GM20431 (cell line): ENCODE data around the gene ADAMTS15.

Source experiments
- in situ Hi-C: fragments of 300-500 bp; cut with MseI, MboI; formaldehyde crosslinking; loops from one replicate; pipeline ENCODE4 v1.15.0; 2020; ENCODE audit warnings: low sequenced_read_pairs; ENCODE audit not compliant: unreplicated experiment

The ADAMTS15 gene

DNA sequence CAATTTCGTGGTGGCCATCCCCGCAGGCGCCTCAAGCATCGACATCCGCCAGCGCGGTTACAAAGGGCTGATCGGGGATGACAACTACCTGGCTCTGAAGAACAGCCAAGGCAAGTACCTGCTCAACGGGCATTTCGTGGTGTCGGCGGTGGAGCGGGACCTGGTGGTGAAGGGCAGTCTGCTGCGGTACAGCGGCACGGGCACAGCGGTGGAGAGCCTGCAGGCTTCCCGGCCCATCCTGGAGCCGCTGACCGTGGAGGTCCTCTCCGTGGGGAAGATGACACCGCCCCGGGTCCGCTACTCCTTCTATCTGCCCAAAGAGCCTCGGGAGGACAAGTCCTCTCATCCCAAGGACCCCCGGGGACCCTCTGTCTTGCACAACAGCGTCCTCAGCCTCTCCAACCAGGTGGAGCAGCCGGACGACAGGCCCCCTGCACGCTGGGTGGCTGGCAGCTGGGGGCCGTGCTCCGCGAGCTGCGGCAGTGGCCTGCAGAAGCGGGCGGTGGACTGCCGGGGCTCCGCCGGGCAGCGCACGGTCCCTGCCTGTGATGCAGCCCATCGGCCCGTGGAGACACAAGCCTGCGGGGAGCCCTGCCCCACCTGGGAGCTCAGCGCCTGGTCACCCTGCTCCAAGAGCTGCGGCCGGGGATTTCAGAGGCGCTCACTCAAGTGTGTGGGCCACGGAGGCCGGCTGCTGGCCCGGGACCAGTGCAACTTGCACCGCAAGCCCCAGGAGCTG lies 24.8 kb downstream of the ADAMTS15 start:
- in situ Hi-C loops = no loop called here

DNA sequence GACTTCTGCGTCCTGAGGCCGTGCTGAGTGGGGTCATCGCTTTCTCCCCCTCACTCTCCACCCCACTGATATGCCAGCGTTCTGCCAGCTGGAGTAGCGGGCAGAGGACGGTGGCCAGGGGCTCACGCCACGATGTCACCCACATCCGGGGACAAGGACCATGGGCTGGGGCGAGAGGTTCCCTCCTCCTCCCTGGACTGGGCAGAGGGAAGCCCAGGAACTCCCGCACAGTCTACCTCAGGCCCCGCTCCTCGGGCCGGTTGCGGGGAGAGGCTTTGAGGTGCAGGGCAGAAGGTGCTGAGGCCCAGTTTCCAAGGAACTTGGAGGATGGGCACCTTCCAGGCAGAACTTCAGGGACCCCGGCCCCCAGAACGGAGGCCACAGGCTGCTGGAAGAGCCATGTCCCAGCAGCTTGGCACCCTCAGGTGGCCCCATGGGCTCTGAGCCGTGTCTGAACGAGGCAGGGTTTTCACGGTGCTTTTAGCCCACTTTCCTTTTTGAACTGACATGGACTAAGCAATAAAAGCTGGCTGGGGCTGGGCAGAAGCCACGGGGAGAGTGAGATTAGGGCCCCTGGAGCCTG lies 25.4 kb downstream of the ADAMTS15 start:
- in situ Hi-C loops = no loop called here

DNA sequence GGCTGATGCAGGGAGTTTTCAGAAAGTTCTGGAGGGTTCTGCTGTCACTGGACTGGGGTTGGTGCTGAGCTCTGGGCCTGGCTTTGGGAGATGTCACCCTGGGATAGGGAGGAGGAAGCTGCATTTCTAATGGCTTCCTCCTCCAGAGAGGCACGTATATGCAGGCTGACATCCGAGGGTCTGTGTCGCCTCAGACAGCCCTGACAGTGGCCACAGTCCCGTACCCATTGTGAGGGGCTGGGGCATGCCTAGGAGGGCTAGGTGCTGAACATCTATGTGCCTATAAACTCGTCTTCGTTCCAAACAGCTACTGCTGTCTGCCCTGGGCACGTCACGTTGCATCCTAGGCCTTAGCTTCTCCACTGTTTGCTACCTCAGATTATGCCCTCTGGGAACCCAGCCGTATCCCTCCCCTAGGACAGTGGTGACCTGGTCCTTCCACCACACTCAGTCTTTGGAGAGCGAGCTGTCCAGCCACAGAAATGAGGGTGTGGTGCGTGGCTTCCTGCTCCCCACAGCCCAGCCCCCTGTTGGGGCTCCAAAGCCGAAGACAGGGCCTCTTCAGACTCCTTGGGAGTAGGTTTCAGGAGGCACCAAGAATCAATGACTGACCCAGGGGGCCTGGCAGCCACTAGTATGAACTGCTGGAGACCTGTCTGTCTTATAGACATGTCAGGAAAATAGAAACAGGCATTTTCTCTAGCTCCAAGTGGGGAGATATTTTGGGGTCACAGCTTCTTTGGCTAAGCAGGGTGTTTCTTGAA lies 26.4 kb downstream of the ADAMTS15 start:
- in situ Hi-C loops = no loop called here

DNA sequence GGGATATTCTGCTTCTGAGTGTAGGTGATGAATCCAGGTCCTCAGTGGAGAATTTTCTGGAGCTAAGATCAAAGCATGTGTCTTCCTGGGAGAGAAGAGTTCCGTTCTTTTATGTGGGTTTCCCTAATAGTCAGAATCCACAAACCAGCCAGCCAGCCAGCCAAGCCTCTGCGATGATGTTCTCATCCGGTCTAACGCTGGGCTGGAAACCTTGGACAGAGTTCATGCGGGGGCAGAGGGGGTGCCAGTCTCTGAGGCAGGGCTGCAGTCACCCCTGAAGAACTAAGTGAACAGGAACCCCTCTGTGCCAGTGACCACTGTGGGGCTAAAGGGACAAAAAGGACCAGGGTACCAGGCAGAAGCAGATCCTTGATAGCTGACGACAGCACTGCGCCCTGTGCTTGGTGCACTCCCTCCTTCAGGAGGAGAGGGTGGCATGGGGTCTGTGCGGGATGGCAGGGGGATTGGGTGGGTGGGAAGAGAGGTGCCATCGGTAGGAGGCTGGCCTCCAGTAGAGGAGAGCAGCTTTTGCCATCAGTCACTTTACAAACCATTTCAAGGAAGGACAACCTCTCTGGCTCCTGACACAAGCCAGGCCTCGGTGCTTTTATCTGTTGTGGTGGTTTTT lies 27.1 kb downstream of the ADAMTS15 start:
- in situ Hi-C loops = no loop called here

DNA sequence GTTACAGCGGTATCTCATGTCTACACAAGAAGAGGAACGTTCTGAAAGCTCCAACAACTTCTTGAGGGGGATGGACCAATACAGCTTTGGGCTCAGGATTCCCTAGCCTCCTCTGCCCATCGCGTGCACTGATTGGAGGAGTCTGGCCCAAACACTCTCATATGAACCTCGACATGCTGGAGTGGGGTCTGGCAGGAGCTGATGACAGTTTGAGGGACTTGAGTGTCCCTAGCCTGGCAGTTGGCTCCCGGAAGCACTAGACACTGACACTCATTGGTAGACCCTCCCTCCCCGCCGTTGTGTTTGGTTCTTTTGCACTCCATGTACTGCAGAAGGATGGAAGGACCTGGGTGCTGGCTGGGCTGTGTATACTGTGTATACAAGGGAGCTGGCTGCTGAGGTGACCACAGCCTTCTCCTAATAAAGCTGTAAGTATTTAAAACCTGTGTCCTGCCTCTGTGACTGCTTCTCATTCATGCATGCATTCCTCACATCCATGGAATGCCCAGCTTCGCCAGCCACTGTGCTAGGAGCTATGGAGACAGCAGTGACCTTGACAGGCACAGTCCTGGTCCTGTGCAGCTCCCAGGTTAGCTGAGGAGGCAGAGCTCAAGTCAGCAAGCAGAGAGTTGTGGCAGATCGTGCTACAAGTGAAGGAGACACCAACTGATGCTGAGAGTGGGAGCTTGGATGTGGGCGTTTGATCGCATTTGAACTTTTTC lies 27.9 kb downstream of the ADAMTS15 start:
- in situ Hi-C loops = no loop called here

DNA sequence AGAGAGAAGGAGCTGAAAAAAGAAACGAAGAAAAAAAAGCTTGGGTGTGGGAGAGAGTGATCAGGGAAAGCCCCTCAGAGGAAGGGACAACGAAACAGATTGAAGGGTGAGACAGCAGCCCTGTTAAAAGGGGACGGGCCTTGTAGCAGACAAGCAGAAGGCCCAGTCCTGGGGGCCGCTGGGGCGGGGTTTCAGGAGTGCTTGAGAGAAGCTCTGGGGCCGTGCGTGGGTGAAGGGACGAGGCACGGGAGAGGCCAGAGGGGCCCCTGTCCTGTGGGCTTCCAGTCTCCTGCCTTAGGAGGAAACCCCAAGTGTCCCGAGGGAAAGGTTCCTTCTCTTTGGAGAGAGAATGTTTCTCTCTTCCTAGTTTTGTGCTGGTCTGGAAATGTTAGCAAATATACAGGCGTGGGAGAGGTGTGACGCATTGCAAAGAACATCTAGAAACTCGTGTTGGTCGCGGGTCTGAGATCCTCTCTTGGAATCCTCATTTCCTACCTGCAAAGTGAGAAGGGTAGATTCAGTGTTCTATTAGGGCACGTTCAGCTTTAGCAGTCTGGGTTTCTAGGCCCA lies 28.6 kb downstream of the ADAMTS15 start:
- in situ Hi-C loops = no loop called here

DNA sequence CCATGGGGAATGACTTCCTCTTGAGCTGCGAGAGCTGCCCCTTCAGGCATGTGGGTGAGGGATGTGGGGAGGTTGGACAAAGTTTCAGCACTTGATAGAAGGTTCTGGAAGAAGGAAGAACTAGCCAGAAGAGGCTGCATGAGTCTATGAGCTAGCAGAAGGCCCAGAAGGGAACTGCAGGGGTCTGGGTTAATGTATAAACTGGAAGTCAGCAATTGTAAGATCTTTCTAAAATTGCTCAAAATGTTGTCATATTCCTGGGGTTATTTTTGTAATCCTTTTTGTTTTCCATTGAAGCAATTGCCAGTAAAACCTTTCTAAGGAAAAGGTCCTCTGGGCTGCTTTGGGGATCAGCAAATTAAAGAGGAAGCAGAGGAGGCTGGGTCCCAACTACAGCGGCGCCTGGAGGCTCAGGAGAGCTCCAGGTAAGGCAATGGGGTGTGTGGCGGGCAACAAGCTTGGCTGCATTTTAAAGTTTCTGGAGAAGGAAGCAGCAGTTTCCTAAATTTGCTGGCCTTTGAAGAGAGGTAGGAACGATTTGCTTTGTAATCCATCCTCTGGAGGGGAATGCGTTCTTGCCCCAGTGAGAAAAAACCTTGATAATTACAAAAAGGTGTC lies 29.2 kb downstream of the ADAMTS15 start:
- in situ Hi-C loops = no loop called here

DNA sequence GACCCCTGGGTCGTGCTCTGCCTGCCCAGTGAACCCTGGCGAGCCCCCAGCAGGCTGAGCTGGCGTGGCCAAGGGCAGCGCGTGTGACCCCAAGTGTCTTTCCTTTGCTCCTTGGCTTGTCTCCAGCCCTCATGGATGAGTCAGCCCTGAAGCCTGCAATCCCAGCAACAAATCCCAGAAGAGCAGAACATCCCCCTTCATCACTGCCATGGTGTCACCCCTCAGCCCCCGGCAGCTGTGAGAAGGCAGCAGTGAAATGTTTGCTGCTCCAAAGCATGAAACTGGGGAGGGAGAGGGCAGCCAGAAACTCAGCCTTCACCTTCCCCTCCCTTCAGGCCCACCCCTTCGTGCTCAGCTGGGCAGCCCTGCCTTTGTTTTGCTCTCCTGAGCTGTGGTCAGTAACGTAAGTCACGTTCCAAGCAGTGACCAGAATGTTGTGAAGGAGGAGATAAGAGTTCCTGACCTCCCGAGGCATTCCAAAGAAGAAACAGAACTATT lies 29.8 kb downstream of the ADAMTS15 start:
- in situ Hi-C loops = no loop called here

DNA sequence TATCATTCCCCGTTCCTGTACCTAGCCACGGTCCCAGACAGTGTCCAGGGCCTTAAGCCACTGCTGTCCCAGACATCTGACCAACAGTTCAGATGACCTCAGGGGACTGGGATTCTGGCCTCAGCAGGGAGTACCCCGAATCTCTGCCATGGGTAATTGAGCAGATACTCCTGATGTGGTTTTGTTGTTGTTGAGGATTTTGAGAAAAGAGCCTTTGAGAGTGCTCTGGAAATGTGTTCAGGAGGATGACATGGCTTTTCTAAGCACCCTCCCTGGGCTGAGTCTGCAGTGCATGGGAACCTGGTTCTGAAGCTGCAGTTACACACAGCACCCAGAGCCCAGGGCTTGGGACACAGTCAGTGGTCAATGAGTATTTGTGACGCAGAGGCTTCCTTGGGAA lies 30.4 kb downstream of the ADAMTS15 start:
- in situ Hi-C loops = no loop called here

DNA sequence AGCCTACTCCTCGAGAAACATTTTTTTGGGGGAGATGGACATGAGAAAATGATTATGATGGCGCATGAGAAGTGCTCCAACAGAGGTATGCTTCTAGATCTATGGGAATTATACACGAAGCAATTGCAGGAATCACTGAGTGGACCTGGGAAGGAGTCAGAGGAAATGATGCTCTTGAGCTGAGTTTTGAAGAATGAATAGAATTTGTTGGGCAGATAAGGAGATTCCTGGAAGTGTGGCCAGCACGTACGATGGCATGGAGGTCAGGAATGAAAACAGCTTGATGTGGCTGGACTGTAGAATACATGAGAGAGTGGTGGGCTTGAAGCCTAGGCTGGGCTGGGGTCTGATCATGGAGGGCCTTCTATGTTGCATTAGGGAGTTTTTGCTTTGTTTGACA lies 31.7 kb downstream of the ADAMTS15 start:
- in situ Hi-C loops = no loop called here

DNA sequence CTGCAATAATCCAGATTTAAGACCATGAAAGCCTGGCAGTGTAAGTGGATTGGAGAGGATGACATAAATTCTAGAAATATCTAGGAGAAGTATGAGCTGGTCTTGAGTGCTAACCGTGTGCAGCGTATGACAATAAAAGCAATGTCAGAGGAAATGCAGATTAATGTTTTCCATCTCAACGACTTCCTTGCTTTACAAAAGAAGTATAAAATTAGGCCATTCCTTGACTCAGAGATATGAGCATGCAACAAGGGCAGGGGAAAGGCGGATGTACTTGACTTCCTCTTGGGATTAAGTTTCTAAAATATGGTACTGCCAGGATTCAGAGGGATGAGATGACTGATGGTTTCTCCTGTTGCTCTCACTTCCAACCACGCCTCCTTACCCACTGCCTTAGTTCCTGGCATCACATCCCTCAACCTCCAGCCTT lies 32.3 kb downstream of the ADAMTS15 start:
- in situ Hi-C loops = no loop called here

DNA sequence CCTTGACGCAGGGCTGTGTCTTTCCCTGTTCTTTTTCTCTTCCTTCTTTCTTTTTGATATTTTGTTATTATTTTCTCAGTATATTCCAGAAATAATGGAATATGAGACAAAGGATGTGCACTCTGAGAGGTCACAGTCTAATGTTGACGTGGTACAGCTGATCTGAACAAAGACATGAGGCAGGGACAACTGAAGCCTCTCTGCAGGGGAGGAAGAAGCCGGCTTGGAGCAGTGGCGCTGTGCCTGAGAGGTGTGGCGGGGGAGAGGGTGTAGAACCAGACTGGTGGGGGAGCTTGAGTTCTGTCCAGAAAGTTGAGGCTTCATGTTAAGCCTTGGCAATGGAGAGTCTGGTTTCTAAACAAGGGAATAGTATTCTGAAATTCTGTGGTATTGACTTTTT lies 34.7 kb downstream of the ADAMTS15 start:
- in situ Hi-C loops = no loop called here

DNA sequence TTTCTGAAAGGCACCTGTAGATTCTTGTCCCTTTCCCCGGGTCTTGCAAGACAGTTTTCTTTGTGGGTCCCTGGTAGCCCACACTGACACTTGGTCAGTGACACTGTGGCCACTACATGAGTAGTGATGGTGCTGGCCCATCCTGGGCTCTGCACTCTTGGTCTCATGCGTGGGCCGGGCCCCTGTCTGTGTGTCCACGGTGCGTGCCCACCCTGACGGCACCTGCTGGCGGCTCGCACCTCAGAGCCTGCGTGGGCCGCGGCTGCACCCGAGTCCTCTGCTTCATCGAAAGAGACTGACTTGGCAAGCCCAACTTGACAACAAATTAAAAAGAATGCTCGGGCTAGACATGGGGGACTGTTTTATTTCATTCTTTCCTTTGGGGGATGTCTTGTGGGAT lies 37.5 kb downstream of the ADAMTS15 start:
- in situ Hi-C loops = no loop called here

DNA sequence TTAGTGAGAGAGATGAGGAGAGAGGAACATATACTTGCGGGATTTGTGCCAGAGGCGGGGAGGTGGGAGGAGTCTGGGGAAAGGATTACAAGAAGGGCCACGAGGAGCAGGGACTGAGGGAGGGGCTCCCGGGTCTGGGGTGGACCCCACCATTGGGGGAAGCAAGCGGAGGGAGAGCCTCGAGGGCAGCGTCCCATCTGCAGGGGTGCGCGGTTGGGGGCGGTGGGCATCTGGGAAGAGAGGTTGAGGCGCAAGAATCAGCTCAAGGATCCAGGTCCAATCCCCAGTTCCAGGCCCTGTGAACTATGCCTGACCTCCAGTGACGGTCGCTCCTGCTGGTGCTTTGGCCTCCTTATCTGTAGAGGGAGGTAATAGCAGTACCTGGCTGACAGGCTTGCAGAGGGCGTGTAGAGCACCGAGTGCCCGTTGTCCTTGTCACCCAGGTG lies 38.0 kb downstream of the ADAMTS15 start:
- in situ Hi-C loops = no loop called here

DNA sequence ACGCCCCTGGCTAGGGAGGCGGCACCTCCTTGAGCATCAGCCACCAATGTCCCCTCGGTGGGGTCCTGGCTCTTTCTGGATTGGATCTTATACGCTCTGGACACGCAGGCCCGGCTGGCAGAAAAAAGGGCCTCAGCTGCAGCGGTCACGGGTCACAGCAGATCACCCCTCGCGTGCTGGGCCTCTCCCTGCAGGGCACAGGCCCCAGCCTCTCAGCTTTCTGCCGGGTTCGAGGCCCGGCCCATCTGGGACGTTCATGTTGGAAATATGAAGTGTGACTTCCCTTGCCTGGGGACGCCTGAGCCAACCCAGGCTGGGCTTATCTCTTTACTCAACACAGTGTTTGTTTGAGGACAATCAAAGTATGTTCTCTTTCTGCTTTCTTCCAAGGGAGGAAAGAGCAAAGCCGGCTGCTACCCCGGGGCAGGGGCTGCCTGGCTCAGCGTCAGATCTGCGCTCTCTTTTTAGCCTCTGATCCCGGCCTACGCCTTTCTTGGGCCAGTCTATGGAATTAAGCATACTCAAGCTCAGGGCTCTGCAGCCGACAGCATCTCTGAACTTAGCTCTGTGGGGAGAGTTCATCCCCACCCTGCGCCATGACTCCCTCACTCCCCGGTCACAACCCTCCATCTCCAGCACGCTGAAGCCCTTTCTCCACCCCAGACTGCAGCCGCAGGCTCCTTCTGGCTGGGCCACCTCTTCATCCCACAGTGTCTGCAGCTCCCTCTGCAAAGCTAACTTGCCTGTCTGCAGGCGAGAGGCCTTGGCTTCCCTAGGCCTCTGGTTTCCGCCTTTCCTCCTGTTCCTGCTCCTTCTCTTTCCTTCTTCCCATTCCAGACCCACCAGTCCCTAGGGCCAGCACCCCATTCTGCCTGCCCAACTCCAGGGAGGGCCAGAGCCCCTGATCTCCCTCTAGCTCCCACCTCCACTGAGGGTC lies 38.8 kb downstream of the ADAMTS15 start:
- in situ Hi-C loops = no loop called here

DNA sequence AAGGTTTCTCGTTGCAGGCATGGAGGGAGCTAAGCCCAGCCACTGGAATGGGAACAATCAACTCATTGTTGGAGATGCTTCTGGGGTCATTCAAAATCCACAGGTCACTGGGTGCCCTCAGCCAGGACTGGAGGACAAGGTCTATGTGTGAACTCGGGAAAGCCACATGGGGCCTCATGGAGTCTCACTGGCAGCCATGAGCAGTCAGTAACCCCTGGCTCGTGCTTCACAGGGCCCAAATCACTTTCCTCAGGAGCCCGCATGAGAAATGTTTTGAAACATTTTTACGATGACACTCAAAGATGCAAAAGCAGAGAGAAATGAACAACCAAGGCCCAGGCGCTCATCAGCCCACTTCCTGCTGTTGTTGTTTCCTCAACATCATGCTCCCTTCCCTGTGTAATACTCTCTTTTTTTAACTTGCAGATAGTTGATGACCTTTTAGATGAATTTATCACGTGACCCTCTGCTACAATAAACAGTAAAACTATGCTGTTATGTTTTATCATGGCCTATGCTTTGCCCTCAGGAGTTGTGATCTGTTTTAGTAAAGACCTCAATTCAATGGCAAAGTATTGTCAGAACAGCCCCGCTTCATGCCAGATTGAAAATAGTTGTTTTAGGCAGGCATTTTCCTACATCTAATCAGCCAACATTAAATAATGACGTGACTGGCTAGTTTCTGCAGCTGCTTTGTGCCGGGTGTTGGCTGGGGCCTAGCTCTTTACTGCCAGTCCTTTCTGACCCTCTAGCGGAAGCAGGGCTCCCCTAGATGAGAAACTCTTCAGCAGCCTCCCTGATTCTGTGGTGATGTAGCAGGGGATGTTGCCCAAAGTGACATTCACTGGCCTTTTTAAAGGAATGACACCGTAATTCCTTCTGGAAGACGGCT lies 39.7 kb downstream of the ADAMTS15 start:
- in situ Hi-C loops = no loop called here
